KOPT-K1 (cell line): Measurements from ENCODE around the gene APOBEC3G.
A peak's percentile ranks its signal among the peaks of the same experiment; 100 is the strongest.
"Not testable (repeated sequence)": the region's sequence is repeated elsewhere in the genome, so short reads cannot be mapped to it uniquely, and the experiment has no call there.

ENCODE experiments used
- H3K27ac ChIP-seq: fragments of 200-600 bp; sonication (generic); 2 replicates; pipeline ENCODE4 v1.5.1; 2016; ENCODE audit warnings: antibody characterized with exemption, mild to moderate bottlenecking, low read depth, low read length; ENCODE audit not compliant: poor library complexity, severe bottlenecking
- H3K36me3 ChIP-seq: fragments of 200-600 bp; sonication (generic); 2 replicates; pipeline ENCODE4 v1.5.1; 2017; ENCODE audit warnings: antibody characterized with exemption, mild to moderate bottlenecking, low read length, moderate library complexity; ENCODE audit not compliant: insufficient read depth
- H3K9me3 ChIP-seq: fragments of 200-600 bp; sonication (generic); 2 replicates; pipeline ENCODE4 v1.5.1; 2017; ENCODE audit warnings: antibody characterized with exemption, low read length, mild to moderate bottlenecking; ENCODE audit not compliant: insufficient read depth, poor library complexity, severe bottlenecking

The APOBEC3G gene

DNA sequence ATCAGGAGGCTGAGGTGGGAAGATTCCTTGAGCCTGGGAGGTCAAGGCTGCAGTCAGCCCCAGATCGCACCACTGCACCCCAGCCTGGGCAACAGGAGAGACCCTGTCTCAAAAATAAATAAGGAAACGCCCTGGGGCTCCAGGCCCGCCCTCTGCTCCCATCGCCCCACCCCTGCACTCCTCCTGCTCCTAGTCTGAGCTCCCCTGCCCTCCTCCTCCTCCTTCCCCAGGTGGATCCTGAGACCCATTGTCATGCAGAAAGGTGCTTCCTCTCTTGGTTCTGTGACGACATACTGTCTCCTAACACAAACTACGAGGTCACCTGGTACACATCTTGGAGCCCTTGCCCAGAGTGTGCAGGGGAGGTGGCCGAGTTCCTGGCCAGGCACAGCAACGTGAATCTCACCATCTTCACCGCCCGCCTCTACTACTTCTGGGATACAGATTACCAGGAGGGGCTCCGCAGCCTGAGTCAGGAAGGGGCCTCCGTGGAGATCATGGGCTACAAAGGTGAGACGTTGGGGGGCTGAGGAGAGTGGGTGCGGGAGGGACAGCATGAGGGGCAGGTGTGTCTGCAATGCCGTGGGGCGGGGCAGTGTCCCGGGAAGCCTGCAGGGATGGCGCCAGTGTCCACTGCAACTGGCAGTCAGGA, 25.1 kb upstream of the APOBEC3G start:
- not testable (repeated sequence) for H3K27ac ChIP-seq, H3K36me3 ChIP-seq
- H3K9me3 ChIP-seq, result peaks cover 11% of the 10 kb centered on the region

DNA sequence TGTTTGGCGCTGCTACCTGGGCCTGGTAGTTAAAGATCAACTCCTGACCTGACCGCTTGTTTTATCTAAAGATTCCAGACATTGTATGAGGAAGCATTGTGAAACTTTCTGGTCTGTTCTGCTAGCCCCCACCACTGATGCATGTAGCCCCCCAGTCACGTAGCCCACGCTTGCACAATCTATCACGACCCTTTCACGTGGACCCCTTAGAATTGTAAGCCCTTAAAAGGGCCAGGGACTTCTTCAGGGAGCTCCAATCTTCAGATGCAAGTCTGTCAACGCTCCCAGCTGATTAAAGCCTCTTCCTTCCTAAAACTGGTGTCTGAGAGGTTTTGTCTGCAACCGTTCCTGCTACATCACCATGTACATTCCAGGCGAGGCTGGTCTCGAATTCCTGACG, 21.4 kb upstream of the APOBEC3G start:
- Histone ChIP-seq H3K27ac (no peak overlapping the region), H3K36me3 (no peaks in the 10 kb centered on the region), H3K9me3 (peaks cover 11% of the 10 kb centered on the region)

DNA sequence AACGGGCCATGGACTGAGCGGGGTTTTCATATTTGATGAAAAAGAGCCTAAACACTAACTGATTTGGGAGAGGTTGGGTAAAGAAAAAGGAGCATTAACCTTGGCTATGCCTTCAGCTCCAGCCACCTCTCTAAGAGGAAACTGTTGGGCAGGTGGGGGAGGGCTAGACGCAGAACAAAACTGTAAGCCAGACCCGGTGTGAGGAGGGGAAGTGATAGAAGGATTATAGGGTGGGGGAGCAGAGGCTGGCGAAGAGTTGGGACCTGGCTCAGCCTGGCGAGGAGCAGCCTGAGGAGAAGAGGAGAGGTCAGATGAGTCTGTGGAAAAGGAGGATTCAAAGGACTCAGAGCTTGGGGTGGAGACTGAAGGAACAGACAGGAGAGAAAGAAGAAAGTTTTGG, 15.8 kb upstream of the APOBEC3G start:
- H3K36me3 ChIP-seq, H3K9me3 ChIP-seq: not testable (repeated sequence)
- H3K27ac ChIP-seq, result peak overlapping the region; percentile 47

DNA sequence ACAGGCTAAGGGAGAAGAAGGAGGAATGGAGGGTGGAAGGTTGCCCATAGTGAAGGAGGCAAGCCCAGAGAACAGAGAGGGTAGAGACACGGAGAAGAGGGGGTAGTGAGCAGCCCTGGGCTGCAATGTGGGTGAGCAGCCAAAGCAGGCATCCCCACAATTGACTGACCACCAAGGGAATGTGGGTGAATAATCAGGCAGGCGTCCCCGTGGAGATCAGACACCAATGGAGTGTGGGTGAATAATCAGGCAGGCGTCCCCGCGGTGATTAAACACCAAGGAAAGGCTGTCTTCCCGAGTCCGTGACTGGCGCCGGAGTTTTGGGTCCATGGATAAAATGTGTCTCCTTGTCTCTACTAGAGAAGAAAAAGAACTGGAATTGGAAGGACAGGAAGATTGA, 15.1 kb upstream of the APOBEC3G start:
- peak overlapping the region; percentile 47 for H3K27ac ChIP-seq
- H3K36me3 ChIP-seq, H3K9me3 ChIP-seq: not testable (repeated sequence)

DNA sequence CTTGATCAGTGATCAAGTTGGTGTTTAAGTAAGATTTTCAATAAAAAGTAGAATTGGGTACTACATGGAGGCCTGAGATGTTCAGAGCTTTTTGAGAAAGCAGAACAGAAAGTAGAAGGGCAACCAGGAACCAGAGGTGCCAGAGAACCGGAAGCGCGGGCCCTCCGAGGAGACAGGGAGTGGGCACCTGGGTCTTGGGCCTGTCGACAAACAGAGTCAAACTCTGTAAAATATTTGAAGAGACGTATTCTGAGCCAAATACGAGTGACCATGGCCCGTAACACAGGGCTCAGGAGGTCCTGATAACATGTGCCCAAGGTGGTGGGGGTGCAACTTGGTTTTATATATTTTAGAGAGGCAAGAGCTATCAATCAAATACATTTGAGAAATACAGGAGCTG, 13.2 kb upstream of the APOBEC3G start:
- not testable (repeated sequence) for H3K9me3 ChIP-seq, H3K36me3 ChIP-seq, H3K27ac ChIP-seq

DNA sequence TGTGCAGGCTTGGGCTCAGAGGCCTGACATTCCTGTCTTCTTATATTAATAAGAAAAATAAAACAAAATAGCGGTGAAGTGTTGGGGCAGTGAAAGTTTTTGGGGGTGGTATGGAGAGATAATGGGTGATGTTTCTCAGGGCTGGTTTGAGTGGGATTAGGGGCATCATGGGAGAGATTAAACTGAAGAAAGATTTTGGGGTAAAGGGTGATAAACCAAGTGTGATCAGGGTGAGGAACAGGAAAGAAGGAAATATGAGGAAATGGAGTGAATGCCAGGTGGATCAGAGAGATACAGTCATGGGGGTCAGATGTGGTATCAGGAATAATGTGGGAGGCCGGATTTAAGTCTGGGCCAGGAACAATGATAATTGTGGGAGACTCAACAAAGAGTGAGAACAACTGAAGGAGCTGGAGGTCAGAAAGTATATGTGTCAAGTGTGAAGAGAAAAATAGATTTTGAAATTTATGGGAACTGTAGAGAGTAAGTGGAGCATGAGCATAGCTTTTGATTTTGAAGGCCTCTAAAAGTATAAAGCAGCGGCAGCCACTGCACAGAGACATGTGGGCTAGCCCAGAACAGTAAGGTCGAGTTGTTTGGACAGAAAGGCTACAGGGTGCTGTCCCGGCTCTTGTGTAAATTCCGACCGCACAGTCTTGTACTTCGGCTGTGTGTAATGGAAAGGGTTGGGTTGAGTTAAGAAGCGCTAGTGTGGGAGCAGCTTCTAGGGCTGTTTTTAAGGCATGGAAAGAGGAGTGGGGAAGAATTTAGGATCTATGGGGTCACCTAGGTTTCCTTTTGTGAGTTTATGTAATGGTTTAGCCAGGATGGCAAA, 10.4 kb upstream of the APOBEC3G start:
- not testable (repeated sequence) for H3K9me3 ChIP-seq, H3K36me3 ChIP-seq
- H3K27ac ChIP-seq, result peak overlapping the region; percentile 28

DNA sequence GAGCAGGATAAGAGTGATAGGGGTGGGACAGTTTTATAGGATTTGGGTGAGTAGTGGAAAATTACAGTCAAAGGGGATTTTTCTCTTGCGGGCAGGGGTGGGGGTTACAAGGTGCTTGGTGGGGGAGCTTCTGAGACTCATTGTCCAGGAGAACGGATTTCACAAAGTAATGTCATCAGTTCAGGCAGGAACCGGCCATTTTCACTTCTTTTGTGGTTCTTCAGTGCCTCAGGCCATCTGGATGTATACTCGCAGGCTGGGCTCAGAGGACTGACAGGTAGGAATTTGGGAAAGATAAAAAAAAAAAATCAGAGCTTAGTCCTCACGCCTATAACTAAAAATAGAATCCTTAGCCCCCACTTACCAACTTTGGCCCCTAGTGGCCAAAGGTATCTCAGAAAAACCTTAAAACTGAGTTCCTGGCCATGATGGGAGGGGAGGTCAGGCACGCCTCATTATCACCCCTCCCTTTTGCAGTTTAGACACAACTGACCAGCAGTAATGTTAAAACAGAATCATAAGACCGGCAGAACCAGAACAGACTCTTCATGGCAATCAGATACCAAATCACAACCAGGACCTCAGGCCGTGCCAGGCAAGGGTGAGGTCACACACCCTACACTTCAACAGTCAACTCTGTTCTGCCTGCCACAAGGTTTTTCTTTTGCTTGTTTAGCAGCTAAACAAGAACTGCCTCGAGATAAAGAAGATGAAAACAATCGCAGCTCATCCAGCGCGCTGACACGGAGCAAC, 8.9 kb upstream of the APOBEC3G start:
- Histone ChIP-seq H3K9me3 (no peaks in the 10 kb centered on the region), H3K36me3 (no peaks in the 10 kb centered on the region), H3K27ac (no peak overlapping the region)

DNA sequence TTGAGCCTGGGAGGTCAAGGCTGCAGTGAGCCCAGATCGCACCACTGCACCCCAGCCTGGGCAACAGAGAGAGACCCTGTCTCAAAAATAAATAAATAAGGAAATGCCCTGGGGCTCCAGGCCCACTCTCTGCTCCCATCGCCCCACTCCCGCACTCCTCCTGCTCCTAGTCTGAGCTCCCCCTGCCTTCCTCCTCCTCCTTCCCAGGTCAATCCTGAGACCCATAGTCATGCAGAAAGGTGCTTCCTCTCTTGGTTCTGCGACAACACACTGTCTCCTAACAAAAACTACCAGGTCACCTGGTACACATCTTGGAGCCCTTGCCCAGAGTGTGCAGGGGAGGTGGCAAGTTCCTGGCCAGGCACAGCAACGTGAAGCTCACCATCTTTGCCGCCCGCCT, 6.9 kb upstream of the APOBEC3G start:
- H3K36me3 ChIP-seq, result no peaks in the 10 kb centered on the region
- peak overlapping the region; percentile 15 for H3K27ac ChIP-seq
- H3K9me3 ChIP-seq, result no peaks in the 10 kb centered on the region

DNA sequence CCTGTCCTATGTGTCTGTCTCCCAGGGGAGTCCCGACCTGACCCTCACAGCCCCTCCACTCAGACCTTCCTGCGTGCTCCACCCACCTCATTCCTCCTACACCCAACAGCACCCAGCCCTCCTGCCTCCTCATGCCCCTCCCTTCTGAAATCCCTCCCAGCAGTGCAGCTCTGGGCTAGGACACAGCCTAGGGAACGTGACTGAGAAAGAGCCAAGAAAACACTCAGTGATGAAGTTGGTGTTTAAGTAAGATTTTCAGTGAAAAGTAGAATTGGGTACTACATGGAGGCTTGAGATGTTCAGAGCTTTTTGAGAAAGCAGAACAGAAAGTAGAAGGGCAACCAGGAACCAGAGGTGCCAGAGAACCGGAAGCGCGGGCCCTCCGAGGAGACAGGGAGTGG, 4.5 kb upstream of the APOBEC3G start:
- H3K27ac ChIP-seq, H3K9me3 ChIP-seq, H3K36me3 ChIP-seq: not testable (repeated sequence)

DNA sequence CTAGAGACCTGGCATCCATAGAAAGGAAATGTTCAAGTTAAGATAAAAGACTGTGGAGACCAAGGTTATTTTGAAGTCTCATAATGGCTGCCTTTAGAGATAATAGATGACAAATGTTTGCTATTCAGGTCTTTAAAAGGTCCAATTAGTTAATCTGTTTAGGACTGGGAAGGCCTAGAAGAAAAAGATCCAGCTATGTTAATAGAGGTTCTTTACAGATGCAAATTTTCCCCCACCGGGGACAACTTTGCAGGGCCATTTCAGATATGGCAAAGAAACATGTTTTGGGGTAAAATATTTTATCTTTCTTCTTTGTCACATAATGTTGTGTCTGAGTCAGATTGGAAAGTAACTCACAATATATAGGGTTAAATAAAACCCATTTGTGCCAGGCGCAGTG, 3.1 kb upstream of the APOBEC3G start:
- Histone ChIP-seq H3K27ac (no peak overlapping the region), H3K9me3 (no peaks in the 10 kb centered on the region), H3K36me3 (no peaks in the 10 kb centered on the region)

DNA sequence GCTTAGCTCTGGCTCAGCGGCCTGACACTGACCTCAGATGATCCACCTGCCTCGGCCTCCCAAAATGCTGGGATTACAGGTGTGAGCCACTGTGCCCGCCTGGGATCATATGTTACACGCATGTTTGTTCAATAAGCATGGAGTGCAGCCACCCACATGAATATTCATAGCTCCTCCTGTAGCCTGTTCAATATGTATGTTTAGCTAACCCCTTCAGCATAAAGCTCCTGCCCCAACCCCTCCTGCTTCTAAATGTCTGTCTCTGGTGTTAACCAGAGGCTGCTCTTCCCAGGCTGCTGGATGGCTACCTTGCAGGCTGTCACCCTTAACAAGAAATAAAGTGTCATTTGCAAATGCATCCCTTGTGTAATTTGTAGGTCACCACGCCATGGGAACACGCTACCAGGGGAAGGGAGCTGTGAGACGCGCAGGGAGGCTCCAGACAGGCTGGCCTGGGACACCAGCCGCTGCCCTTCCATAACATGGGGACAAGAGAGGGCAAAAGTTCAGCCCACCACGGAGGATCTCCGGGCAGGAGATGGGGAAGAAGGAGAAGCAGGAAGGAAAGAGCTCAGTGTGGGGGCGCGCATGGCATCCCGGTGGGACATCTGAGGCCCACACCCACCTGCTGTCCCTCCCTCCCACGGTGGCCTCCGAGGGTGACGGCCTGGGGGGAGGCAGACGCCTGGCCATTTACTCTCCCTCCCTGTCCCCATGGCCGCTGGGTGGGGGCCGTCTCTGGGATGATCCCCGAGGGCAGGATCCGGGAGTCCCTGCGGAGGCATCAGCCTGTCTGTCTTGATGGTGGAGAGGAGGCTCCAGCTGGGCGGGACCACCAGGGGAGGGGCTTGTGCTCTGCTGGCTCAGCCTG, 685 bp upstream of the APOBEC3G start:
- Histone ChIP-seq H3K36me3 (peaks cover 18% of the 10 kb centered on the region; the same call in 1 of the 2 replicates), H3K27ac (peak overlapping the region; percentile 81)
- not testable (repeated sequence) for H3K9me3 ChIP-seq

DNA sequence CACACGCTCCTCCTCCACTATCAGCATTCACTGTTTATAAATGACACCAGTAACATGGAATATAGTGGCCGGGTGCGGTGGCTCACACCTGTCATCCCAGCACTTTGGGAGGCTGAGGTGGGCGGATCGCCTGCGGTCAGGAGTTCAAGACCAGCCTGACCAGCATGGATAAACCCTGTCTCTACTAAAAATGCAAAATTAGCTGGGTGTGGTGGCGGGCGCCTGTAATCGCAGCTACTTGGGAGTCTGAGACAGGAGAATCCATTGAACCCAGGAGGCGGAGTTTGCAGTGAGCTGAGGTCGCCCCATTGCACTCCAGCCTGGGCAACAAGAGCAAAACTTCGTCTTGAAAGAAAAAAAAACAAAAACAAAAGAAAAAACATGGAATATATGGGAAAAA, 837 bp downstream of the APOBEC3G start:
- Histone ChIP-seq H3K36me3 (peaks cover 29% of the 10 kb centered on the region; the same call in 1 of the 2 replicates), H3K27ac (peak overlapping the region; percentile 81)
- H3K9me3 ChIP-seq, result not testable (repeated sequence)

DNA sequence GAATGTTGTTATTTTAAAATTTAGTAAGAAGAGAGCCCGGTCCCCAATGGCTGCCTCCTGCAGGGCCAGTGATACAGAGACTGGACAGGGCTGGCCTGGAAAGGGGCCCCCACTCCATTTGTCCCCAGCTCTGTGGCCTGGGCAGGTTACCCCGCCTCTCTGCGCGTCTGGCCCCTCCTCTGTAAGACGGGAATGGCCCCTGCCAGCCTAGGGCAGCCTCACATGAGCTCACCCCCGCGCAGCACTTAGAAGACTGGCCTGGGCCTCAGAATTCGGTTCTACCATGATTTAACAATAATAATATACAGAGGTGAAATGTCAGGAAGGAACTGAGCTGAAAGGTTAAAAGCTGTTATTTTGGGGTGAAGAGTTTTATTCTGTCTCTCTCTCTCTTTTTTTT, 1.3 kb downstream of the APOBEC3G start:
- peaks cover 33% of the 10 kb centered on the region; the same call in 1 of the 2 replicates for H3K36me3 ChIP-seq
- peak overlapping the region; percentile 81 for H3K27ac ChIP-seq
- H3K9me3 ChIP-seq, result no peaks in the 10 kb centered on the region

DNA sequence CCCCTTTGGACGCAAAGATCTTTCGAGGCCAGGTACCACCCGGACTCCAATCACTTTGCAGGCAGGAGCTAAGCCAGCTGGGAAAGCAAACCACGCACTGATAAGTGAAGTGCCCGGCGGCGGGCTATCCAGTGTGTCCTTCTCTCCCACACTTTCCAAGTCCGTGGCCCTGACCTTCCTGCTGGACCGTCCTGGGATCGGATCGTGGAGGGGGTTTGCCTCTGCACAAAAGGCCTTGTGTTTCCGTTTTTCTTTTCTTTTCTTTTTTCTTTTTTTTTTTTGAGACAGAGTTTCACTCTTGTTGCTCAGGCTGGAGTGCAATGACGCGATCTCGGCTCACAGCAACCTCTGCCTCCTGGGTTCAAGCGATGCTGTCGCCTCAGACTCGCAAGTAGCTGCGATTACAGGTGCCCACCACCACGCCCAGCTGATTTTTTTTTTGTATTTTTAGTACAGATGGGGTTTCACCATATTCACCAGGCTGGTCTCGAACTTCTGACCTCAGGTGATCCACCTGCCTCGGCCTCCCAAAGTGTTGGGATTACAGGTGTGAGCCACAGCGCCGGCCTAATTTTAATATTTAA, 2.1 kb downstream of the APOBEC3G start:
- H3K36me3 ChIP-seq, result peaks cover 38% of the 10 kb centered on the region; the same call in 1 of the 2 replicates
- H3K27ac ChIP-seq, result not testable (repeated sequence)

More for the DNA sequence above, 2.1 kb downstream of the APOBEC3G start:
- H3K9me3 ChIP-seq, result not testable (repeated sequence)
